ENCODE data around the gene ARL4A. TPM values are rescaled to one million over a fixed set of nuclear protein-coding genes. Genes with fewer than 3 reads are reported as not detected.

ARL4A gene
- total and polyA plus RNA-seq, 2 of the 13 experiments (the other 11 are each of a cell fraction or from before 2014, with no cell fraction given) = 10.8 to 25.6 TPM

- TF ChIP-seq MZF1 (CRISPR knock-in tag; IDR thresholded peaks at IDR 0.05; ENCODE audit: borderline replicate concordance) (no peak), TBX2 (CRISPR knock-in tag; IDR thresholded peaks at IDR 0.05; ENCODE audit: borderline replicate concordance) (peak; percentile 32; the same call in 1 of the 2 replicates), ZNF138 (CRISPR knock-in tag; IDR thresholded peaks at IDR 0.05; ENCODE audit: low read depth) (no peak), PAXIP1 (CRISPR knock-in tag; conservative IDR thresholded peaks at IDR 0.05) (peak; percentile 61), FOXO4 (CRISPR knock-in tag; conservative IDR thresholded peaks at IDR 0.05) (no peak), SNAPC5 (CRISPR knock-in tag; IDR thresholded peaks at IDR 0.05; ENCODE audit: borderline replicate concordance) (no peak), GATAD2A (CRISPR knock-in tag; IDR thresholded peaks at IDR 0.05) (peak; percentile 73), FOSL2 (CRISPR knock-in tag; IDR thresholded peaks at IDR 0.05) (peak; percentile 98), ZFY (CRISPR knock-in tag; IDR thresholded peaks at IDR 0.05) (no peak), ZNF709 (CRISPR knock-in tag; IDR thresholded peaks at IDR 0.05) (no peak), NFE2L2 (IDR thresholded peaks at IDR 0.05; ENCODE audit: low read length) (peak; percentile 89), ZNF609 (CRISPR knock-in tag; IDR thresholded peaks at IDR 0.05; ENCODE audit: borderline replicate concordance) (peak; percentile 30; the same call in 1 of the 2 replicates), HNF4A (CRISPR knock-in tag; IDR thresholded peaks at IDR 0.05) (peak; percentile 42; the same call in 1 of the 2 replicates), HDAC2 (CRISPR knock-in tag; IDR thresholded peaks at IDR 0.05) (peak; percentile 47; the same call in 1 of the 2 replicates), PAWR (CRISPR knock-in tag; IDR thresholded peaks at IDR 0.05; ENCODE audit: borderline replicate concordance) (no peak), ZFP91 (CRISPR knock-in tag; IDR thresholded peaks at IDR 0.05; ENCODE audit: borderline replicate concordance) (no peak)
These were observed 39.8 kb upstream of the ARL4A start (continued) for GRCh38 chr7:12647364-12648219.

All from HepG2 (cell line).